T-helper 17 cell (primary cell): ENCODE data around the gene NAB1. TPM values are rescaled to one million over a fixed set of nuclear protein-coding genes. Genes with fewer than 3 reads are reported as not detected.

Experiments
- ATAC-seq: fragments of 150-1000 bp; cut with Tn5 transposase; 2 replicates; pipeline ENCODE4 v1.10.0; 2021; ENCODE audit warnings: mild to moderate bottlenecking, moderate library complexity
- DNase-seq, 3 donors: peaks; one replicate each; pipeline versions ENCODE4 v3.0.0 to v3.0.0-alpha.2; 2020 to 2021
- H3K9me3 ChIP-seq: one replicate; pipeline ENCODE4 v1.7.0; 2013; ENCODE audit warnings: low read length, mild to moderate bottlenecking; ENCODE audit not compliant: control insufficient read depth, poor library complexity, severe bottlenecking
- H3K27ac Mint-ChIP-seq: one replicate; pipeline ENCODE4 v1.8.0; 2022; ENCODE audit warnings: mild to moderate bottlenecking, moderate library complexity, mixed read lengths
- H3K27me3 Mint-ChIP-seq: one replicate; pipeline ENCODE4 v1.8.0; 2022; ENCODE audit warnings: mixed read lengths
- H3K36me3 Mint-ChIP-seq: one replicate; pipeline ENCODE4 v1.8.0; 2022; ENCODE audit warnings: low read depth, mixed read lengths
- H3K4me1 Mint-ChIP-seq: one replicate; pipeline ENCODE4 v1.8.0; 2022; ENCODE audit warnings: mild to moderate bottlenecking, mixed read lengths
- H3K4me3 Mint-ChIP-seq: one replicate; pipeline ENCODE4 v1.8.0; 2022; ENCODE audit warnings: mild to moderate bottlenecking, moderate library complexity, mixed read lengths
- total RNA-seq, 4 donors: library from RNA in 2 of 4; stranded (reverse) in 2 of 4; gene quantifications; one replicate each; pipeline ENCODE4 v1.2.3 and lab custom pipeline; 2022 to 2026

NAB1 gene
- total RNA-seq, 2 donors from 2014 or later: 22.0 to 29.0 TPM

DNA sequence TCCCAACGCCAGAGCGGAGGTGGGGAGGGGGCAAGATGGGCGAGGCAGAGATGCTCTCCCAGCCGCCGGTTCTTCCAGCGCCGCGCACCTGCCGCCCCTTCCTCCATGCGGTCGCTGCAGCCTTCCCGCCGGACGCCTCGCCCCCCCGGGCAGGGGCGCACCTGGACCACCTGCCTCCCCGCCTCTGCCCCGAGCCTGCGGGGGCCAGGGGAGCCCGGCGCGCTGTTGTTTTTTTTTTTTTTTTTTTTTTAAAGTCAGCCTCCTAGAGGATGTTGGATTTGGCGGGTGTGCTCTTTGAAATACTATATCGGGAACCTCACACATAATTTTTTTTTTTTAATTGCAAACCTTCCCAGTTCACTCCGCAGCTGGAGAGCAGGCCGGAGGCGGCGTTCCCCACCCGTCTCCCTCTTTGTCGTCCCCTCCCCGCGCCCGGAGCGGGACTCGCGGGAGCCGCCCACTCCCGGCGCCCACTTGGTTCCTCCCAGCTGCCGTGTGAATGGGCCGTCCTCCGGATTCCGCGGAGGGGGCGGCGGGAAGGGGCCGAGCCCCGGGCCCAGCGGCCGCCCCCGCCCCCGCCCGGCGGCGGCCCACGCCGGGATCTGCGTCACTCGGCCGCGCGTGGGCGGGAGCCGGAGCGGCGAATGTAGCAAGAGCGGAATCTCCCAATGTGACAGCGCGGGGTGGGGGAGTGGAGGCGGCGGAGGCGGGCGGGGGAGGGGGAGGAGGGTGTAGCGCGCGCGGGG is 421 bp upstream of the NAB1 start:
- Mint-ChIP-seq H3K36me3 (peaks cover 2% of the 10 kb centered on the region), H3K27me3 (no peaks in the 10 kb centered on the region), H3K27ac (peak overlapping the region; percentile 87), H3K4me1 (peaks cover 22% of the 10 kb centered on the region), H3K4me3 (peak overlapping the region; percentile 83)
- H3K9me3 ChIP-seq: no peaks in the 10 kb centered on the region
- DNase-seq (peak; percentile 87 to 95 (median 91)), ATAC-seq (peak; percentile 83)

DNA sequence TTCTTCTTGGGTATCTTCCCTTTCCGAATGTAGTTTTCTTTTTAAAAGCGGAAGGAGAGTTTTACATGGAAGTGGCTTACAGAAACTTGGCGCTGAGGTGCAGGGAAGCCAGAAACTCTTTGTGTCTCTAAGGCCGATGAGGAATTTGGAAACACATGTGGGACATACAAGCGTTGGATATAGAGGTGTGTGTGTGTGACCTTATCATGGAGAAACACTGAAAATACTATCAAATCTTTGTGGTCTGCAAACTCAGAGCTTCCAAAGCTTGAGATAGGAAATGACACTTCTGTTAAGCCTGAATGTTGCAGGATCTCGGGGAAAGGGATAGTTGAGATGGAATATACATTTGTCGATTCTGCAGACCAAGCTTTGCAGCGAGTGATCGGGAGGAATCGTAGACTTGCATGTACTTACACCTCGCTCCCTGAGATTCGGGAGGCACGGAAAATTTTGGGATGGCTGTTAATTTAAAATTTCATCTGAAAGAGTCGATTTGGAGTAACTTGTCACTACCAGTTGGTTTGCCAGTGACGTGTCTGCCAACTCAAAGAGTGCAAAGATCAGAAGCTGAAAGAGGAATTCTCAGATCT is 1.0 kb downstream of the NAB1 start:
- ATAC-seq (no peak), DNase-seq (no peak)
- H3K36me3 Mint-ChIP-seq: peaks cover 2% of the 10 kb centered on the region
- H3K4me1 Mint-ChIP-seq: peaks cover 22% of the 10 kb centered on the region
- no peaks in the 10 kb centered on the region for H3K27me3 Mint-ChIP-seq
- H3K9me3 ChIP-seq: no peaks in the 10 kb centered on the region
- H3K27ac Mint-ChIP-seq: peak overlapping the region; percentile 94
- peak overlapping the region; percentile 96 for H3K4me3 Mint-ChIP-seq

DNA sequence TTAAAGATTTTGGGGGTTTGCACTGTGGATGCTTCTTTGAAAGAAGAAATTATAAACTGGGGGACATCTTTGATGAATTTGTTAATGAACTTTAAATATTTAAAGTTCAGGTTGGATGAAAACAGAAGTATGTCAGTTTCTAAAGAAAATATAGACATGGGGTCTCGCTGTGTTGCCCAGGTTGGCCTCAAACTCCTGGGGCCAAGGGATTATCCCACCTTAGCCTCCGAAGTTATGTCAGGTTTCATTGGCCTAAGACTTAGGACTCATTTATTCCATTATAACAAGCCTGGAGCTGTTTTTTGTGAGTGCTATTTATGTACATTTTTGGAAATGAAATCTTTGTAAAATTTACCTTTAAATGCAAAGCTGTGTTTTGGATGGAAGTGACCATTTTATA is 2.5 kb downstream of the NAB1 start:
- H3K4me1 Mint-ChIP-seq: peaks cover 23% of the 10 kb centered on the region
- H3K27me3 Mint-ChIP-seq: no peaks in the 10 kb centered on the region
- no peak for DNase-seq
- H3K9me3 ChIP-seq: no peaks in the 10 kb centered on the region
- peak overlapping the region; percentile 94 for H3K27ac Mint-ChIP-seq
- peak overlapping the region; percentile 9 for H3K4me3 Mint-ChIP-seq
- ATAC-seq: no peak
- peaks cover 2% of the 10 kb centered on the region for H3K36me3 Mint-ChIP-seq

DNA sequence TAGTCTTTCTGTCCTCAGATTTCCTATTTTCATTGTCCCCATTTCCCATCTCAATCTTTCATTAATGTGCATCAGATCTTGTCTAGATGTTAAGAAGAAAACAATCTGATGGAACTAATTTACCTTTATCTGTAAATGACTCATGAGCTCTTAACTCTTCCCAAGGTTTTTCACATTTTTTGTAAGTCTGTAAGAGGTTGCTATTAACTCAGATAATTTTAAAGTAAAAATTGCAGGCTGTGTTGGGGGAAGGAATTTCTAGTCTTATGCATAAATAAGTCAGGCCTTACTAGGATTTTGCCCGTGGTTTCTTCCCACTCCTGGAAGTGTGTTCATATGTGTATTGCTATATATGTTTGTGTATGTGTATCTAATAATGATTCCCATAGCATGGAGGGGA is 4.3 kb downstream of the NAB1 start:
- DNase-seq: no peak
- H3K4me3 Mint-ChIP-seq: no peak overlapping the region
- peaks cover 2% of the 10 kb centered on the region for H3K36me3 Mint-ChIP-seq
- H3K4me1 Mint-ChIP-seq: peaks cover 27% of the 10 kb centered on the region
- no peaks in the 10 kb centered on the region for H3K9me3 ChIP-seq
- no peak for ATAC-seq
- H3K27ac Mint-ChIP-seq: no peak overlapping the region
- H3K27me3 Mint-ChIP-seq: no peaks in the 10 kb centered on the region

DNA sequence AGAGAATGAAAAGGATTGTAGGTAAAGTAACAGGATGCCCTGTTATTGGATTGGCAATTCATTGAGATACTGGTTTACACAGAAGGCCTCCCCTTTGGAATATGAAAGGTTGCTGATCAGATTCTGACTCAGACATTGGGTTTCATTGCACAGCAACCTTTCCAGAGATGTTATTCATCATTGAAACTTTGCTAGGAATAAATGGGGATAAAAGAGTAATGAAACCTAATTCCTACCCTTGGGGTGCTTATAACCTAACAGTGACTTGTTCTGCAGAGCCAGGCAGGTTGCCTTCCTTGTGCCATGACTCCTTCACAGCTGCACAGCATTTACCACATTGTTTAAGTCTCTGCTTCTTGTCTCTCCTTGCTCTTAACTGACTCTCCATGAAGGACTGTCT is 5.0 kb downstream of the NAB1 start:
- ATAC-seq (no peak), DNase-seq (no peak)
- H3K27me3 Mint-ChIP-seq: no peaks in the 10 kb centered on the region
- H3K4me1 Mint-ChIP-seq: peaks cover 33% of the 10 kb centered on the region
- H3K27ac Mint-ChIP-seq: no peak overlapping the region
- no peaks in the 10 kb centered on the region for H3K9me3 ChIP-seq
- H3K4me3 Mint-ChIP-seq: no peak overlapping the region
- peaks cover 2% of the 10 kb centered on the region for H3K36me3 Mint-ChIP-seq

DNA sequence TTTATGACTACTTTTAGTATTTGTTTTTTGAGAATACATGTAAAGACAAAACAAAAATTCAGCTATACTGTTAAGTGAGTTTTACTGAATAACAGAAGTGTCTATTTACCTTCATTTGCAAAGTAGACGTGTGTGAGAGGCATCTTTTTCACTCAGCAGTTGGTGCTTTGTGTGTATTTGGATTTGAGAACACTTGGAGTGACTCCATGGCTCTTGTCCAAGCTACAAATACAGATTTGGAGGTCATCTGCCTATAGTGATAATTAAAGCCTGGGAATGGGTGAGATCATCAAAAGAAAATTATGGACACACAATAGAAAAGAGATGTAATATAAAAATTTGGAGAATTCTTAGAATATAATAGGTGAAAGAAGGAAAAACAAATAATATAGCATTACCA is 6.2 kb downstream of the NAB1 start:
- Mint-ChIP-seq H3K4me1 (peaks cover 28% of the 10 kb centered on the region), H3K4me3 (no peak overlapping the region), H3K27me3 (no peaks in the 10 kb centered on the region), H3K36me3 (no peaks in the 10 kb centered on the region), H3K27ac (no peak overlapping the region)
- DNase-seq (no peak), ATAC-seq (no peak)
- no peaks in the 10 kb centered on the region for H3K9me3 ChIP-seq

DNA sequence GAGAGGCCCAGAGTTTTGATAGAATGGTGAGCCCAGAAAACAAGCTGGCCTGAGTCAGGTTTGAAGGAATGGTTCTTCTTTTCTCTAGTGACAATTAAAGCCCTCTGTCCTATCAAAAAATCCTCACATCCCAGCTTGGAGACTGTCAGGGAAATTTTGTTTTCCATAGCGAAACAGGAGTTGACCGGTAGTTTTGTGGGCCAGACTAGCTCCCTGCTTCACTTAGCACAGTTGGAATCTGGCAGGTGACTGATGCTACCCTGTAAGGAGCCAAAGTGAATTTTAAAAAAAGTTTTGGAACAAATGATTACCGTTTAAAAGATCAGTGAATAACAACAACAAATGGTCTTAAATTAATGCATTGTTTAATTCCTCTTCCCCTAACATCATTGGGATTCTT is 6.7 kb downstream of the NAB1 start:
- Mint-ChIP-seq H3K4me3 (no peak overlapping the region), H3K27ac (peak overlapping the region; percentile 45), H3K4me1 (peaks cover 27% of the 10 kb centered on the region), H3K36me3 (no peaks in the 10 kb centered on the region), H3K27me3 (no peaks in the 10 kb centered on the region)
- DNase-seq (no peak), ATAC-seq (no peak)
- H3K9me3 ChIP-seq: no peaks in the 10 kb centered on the region

DNA sequence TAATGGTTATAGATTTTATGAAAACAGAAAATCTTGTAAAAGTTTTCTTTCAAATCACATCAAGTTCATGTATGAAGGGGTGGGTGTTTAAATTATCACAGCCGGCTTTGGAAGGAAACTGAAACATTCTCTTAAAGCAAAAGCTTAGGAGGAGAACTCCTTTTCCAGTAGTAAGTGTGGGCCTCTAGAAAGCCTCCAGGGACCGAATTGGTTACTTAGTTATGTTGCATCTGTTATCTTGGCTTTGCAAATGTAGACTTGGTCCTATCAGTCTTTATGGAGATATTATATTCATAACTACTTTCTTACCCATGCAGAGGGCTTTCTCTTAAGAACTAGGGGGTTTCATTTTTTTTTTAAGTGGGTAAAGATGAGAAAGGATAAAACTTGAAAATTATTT is 7.4 kb downstream of the NAB1 start:
- H3K27me3 Mint-ChIP-seq: no peaks in the 10 kb centered on the region
- H3K4me3 Mint-ChIP-seq: no peak overlapping the region
- peak overlapping the region; percentile 45 for H3K27ac Mint-ChIP-seq
- no peaks in the 10 kb centered on the region for H3K36me3 Mint-ChIP-seq
- ATAC-seq: no peak
- H3K9me3 ChIP-seq: no peaks in the 10 kb centered on the region
- peaks cover 25% of the 10 kb centered on the region for H3K4me1 Mint-ChIP-seq
- DNase-seq: no peak

DNA sequence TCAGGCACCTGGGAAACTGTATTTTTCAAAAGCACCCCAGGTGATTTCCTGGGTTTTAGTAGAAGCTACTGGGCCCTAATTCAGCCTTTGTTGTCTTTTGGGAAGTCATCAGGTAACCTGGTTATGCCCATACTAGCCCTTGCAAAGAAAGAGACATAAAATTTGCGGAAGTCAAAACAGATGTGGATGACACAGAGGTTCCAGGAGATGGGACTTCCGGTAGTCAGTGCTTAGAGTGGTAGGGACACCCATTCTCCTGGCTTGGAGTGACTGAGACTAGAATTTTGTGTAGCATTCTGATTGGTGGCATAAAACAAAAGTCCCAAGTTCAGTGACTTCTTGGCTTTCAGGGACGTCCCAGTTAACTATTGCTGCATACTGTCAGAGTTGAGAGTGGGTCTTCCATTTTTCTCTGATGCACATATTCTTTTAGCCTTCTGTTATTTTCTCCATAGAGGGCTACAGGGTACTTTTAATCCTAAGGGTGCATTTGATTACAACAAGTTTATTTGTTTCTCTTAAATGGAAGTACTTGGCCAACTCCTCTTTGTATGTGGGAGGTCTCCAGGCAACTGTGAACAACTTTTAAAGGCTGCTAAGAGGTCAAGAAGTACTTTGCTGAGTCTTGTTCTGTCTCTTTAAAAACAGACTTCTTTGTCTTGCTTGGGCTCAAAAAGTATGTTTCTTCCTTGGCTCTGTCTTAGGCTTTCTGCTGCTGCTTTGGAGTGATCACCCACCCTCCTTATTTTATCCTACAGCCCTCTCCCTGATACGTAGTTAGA is 8.8 kb downstream of the NAB1 start:
- no peak for DNase-seq
- Mint-ChIP-seq H3K36me3 (no peaks in the 10 kb centered on the region), H3K4me1 (peaks cover 32% of the 10 kb centered on the region), H3K27me3 (no peaks in the 10 kb centered on the region), H3K27ac (no peak overlapping the region), H3K4me3 (no peak overlapping the region)
- no peak for ATAC-seq
- no peaks in the 10 kb centered on the region for H3K9me3 ChIP-seq

DNA sequence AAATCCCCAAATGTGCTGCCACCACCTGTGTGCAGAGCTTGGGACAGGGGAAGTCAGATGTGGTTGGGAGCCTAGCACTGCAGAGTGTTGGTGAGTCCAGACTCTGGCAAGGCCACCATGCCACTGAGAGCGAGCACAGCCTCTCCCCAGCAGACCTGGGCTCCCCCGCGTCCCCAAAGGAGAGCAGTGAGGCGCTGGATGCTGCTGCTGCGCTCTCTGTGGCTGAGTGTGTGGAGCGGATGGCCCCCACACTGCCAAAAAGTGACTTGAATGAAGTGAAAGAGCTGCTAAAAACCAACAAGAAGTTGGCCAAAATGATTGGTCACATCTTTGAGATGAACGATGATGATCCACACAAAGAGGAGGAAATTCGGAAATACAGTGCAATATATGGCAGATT is 10.7 kb downstream of the NAB1 start:
- Mint-ChIP-seq H3K4me1 (peaks cover 41% of the 10 kb centered on the region), H3K27me3 (no peaks in the 10 kb centered on the region), H3K36me3 (no peaks in the 10 kb centered on the region), H3K4me3 (peak overlapping the region; percentile 71), H3K27ac (peak overlapping the region; percentile 51)
- H3K9me3 ChIP-seq: no peaks in the 10 kb centered on the region
- DNase-seq (no peak), ATAC-seq (peak; percentile 34)

DNA sequence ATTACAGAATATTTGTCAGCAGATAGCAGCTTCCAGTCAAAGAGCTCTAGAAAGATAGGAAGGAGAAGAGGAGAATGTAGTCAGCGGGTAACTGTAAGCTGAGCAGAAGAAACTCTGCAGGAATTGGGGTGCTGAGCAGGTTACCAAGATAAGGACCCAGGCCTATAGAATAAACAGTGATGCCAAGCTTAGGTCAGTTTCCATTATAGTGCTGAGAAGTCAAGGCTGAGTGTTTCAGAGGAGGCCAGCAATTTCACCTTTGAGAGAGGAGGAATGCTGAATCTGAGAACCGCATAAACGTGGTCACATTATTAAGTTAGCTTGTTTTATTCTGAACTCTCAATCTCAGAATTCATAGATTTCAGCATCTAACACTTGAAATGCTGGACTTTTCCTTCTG is 13.9 kb downstream of the NAB1 start:
- no peaks in the 10 kb centered on the region for H3K9me3 ChIP-seq
- H3K36me3 Mint-ChIP-seq: no peaks in the 10 kb centered on the region
- no peak overlapping the region for H3K4me3 Mint-ChIP-seq
- H3K27ac Mint-ChIP-seq: peak overlapping the region; percentile 83
- DNase-seq: no peak
- peak; percentile 32 for ATAC-seq
- peaks cover 32% of the 10 kb centered on the region for H3K4me1 Mint-ChIP-seq
- H3K27me3 Mint-ChIP-seq: no peaks in the 10 kb centered on the region

DNA sequence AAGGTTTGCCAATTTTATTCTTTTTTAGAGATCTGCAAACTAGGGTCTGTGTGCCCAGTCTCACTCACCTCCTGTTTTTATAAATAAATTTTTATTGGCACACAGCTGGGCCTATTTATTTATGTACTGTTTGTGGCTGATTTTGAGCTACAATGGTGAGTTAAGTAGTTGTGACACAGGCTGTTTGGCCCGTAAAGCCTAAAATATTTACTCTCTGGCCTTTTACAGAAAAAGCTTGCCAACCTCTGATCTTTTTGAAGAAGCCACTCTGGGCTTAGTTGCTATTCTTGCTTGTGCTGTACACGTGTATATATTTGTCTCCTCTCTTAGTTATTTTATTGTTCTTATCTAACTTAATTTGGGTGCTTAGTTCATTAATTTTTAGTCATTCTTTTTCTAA is 14.5 kb downstream of the NAB1 start:
- no peak for ATAC-seq

DNA sequence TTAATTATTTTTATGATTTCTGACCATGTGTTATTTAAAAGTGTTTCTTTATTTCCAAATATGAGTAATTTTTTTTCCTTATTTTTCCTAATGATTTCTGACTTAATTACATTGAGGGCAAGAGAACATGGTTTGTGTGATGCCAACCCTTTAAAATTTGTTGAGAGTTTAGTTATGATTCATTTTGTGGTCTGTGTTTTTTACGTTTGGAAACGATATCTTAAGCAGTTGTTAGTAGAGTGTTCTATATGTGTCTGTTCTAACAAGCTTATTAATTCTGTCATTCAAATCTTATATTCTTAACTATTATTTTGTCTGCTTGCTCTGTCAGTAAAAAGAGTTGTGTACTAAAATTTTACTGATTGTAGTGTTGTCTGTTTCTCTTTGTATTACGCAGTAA is 15.0 kb downstream of the NAB1 start:
- Mint-ChIP-seq H3K4me1 (peaks cover 22% of the 10 kb centered on the region), H3K4me3 (no peak overlapping the region), H3K27ac (peak overlapping the region; percentile 24), H3K36me3 (no peaks in the 10 kb centered on the region), H3K27me3 (no peaks in the 10 kb centered on the region)
- no peak for ATAC-seq
- no peak for DNase-seq
- H3K9me3 ChIP-seq: no peaks in the 10 kb centered on the region

More for the DNA sequence above, 14.5 kb downstream of the NAB1 start:
- DNase-seq: no peak
- H3K9me3 ChIP-seq: no peaks in the 10 kb centered on the region
- Mint-ChIP-seq H3K27me3 (no peaks in the 10 kb centered on the region), H3K36me3 (no peaks in the 10 kb centered on the region), H3K4me1 (peaks cover 27% of the 10 kb centered on the region), H3K27ac (no peak overlapping the region), H3K4me3 (no peak overlapping the region)
